ENCODE data around the gene ENPP7.
"Not testable (repeated sequence)": the region's sequence is repeated elsewhere in the genome, so short reads cannot be mapped to it uniquely, and the experiment has no call there.

DNA sequence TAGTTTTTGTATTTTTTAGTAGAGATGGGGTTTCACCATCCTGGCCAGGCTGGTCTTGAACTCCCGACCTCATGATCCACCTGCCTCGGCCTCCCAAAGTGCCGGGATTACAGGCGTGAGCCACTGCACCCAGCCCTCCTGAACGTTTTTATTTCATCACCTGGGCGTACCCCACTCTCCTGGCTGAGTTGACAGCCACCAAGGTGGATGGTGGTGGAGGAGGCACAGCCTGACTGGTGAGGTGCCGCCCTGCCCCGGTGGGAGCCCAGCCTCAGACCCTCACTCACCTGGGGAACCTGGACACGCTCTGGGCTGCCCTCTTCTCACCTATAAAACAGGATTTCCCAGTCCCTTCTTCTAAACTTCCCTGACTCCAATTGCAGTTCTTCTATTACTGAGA lies 42.0 kb downstream of the ENPP7 start:
- TF ChIP-seq CTCF (IDR thresholded peaks at IDR 0.05; ENCODE audit: insufficient read depth, low read length, poor library complexity, severe bottlenecking); EZH2phosphoT487 (conservative IDR thresholded peaks at IDR 0.05; ENCODE audit: low read length): not testable (repeated sequence)
